Hepatocyte (in vitro differentiated cells): Measurements from ENCODE around the gene HSD17B2.

Experiments
- EZH2 ChIP-seq: fragments of 200-600 bp; sonication (generic); IDR thresholded peaks from 2 replicates; pipeline ENCODE4 v1.6.1; 2016; ENCODE audit warnings: antibody characterized with exemption, mild to moderate bottlenecking, borderline replicate concordance
- EZH2phosphoT487 ChIP-seq: fragments of 200-600 bp; sonication (generic); IDR thresholded peaks from one replicate; pipeline ENCODE4 v1.6.1; 2018; ENCODE audit warnings: antibody characterized with exemption, mild to moderate bottlenecking, low read depth, moderate library complexity; ENCODE audit not compliant: unreplicated experiment, severe bottlenecking
- TF ChIP-seq, protein P1 (sequence below): fragments of 200-600 bp; sonication (generic); IDR thresholded peaks from 2 replicates; pipeline ENCODE4 v1.5.1; 2016; ENCODE audit warnings: antibody characterized with exemption, mild to moderate bottlenecking; ENCODE audit not compliant: poor library complexity

DNA sequence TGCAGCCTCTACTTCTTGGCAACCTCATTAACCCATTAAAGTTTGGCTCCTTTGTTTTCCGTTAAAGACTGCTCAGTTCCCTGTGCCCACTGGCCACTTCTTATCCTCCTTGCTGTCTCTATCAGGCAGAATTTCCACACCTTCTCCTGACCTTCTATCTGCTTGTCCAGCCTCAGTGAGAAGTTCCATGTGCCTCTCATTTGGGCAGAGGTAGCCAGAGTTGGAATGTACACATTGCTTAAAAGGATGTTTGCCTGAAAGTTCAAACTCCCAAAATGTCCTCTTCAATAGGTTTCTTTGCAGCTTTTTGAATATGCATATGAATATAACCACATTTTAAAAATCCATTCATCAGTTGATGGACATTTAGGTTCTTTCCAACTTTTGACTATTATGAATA is 47.0 kb downstream of the HSD17B2 start:
- TF ChIP-seq, protein P1, sequence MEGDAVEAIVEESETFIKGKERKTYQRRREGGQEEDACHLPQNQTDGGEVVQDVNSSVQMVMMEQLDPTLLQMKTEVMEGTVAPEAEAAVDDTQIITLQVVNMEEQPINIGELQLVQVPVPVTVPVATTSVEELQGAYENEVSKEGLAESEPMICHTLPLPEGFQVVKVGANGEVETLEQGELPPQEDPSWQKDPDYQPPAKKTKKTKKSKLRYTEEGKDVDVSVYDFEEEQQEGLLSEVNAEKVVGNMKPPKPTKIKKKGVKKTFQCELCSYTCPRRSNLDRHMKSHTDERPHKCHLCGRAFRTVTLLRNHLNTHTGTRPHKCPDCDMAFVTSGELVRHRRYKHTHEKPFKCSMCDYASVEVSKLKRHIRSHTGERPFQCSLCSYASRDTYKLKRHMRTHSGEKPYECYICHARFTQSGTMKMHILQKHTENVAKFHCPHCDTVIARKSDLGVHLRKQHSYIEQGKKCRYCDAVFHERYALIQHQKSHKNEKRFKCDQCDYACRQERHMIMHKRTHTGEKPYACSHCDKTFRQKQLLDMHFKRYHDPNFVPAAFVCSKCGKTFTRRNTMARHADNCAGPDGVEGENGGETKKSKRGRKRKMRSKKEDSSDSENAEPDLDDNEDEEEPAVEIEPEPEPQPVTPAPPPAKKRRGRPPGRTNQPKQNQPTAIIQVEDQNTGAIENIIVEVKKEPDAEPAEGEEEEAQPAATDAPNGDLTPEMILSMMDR: no peak
- TF ChIP-seq EZH2 (no peak), EZH2phosphoT487 (no peak)
